HG02938 (cell line): ENCODE data around the gene CMIP.

ENCODE experiments used
- ATAC-seq: cut with Tn5 transposase; IDR thresholded peaks from one replicate; pipeline ENCODE4 v1.9.1; 2021; ENCODE audit warnings: mild to moderate bottlenecking, moderate library complexity; ENCODE audit not compliant: unreplicated experiment

CMIP gene

GRCh38 chr16:81562174-81562849 lies 117.7 kb downstream of the CMIP start:
- ATAC-seq: no peak

- ATAC-seq: no peak
These were observed 118.3 kb downstream of the CMIP start for GRCh38 chr16:81562926-81563325.

- ATAC-seq: no peak
These were observed 119.9 kb downstream of the CMIP start for GRCh38 chr16:81564421-81564911.

GRCh38 chr16:81565321-81566028 lies 120.9 kb downstream of the CMIP start:
- ATAC-seq: no peak

GRCh38 chr16:81566086-81567007 lies 121.7 kb downstream of the CMIP start:
- no peak for ATAC-seq

- ATAC-seq: no peak
These were observed 122.5 kb downstream of the CMIP start for GRCh38 chr16:81567087-81567486.

- no peak for ATAC-seq
These were observed 123.6 kb downstream of the CMIP start for GRCh38 chr16:81567987-81568748.

GRCh38 chr16:81568749-81569087 lies 124.1 kb downstream of the CMIP start:
- no peak for ATAC-seq

- no peak for ATAC-seq
These were observed 124.9 kb downstream of the CMIP start for GRCh38 chr16:81569361-81570034.

- ATAC-seq: no peak
These were observed 125.7 kb downstream of the CMIP start for GRCh38 chr16:81570151-81570846.

- no peak for ATAC-seq
These were observed 126.6 kb downstream of the CMIP start for GRCh38 chr16:81571175-81571574.

GRCh38 chr16:81571592-81572385 lies 127.2 kb downstream of the CMIP start:
- no peak for ATAC-seq

- ATAC-seq: no peak
These were observed 128.0 kb downstream of the CMIP start for GRCh38 chr16:81572386-81573144.

GRCh38 chr16:81573533-81574020 lies 129.0 kb downstream of the CMIP start:
- ATAC-seq: no peak

GRCh38 chr16:81574168-81574567 lies 129.6 kb downstream of the CMIP start:
- no peak for ATAC-seq

- no peak for ATAC-seq
These were observed 130.7 kb downstream of the CMIP start for GRCh38 chr16:81575307-81575706.

- no peak for ATAC-seq
These were observed 131.2 kb downstream of the CMIP start for GRCh38 chr16:81575834-81576233.

GRCh38 chr16:81576696-81577095 lies 132.1 kb downstream of the CMIP start:
- ATAC-seq: no peak
